Heart right ventricle (tissue), 16 donors: ENCODE results near the gene ADCK1. TPM values are rescaled to one million over a fixed set of nuclear protein-coding genes. Genes with fewer than 3 reads are reported as not detected.

Source experiments
- ATAC-seq, 8 donors: fragments of 200-7000 bp; cut with Tn5 transposase; one replicate each; pipeline ENCODE4 v1.9.1; 2020; ENCODE audit warnings: mild to moderate bottlenecking in 8 of 8, moderate library complexity in 8 of 8, moderate number of reproducible peaks in 1 of 8
- DNase-seq, 2 donors: peaks; one replicate each; pipeline ENCODE4 v3.0.0-alpha.2; 2020
- H3K27ac ChIP-seq, 10 donors: fragments of 200-600 bp; sonication (generic) in 2 of 10; one replicate each; pipeline versions ENCODE4 v1.5.0 to v1.8.0; 2020 to 2022; ENCODE audit warnings: mild to moderate bottlenecking in 3 of 10
- H3K27me3 ChIP-seq, 7 donors: fragments of 200-600 bp; one replicate each; pipeline ENCODE4 v1.8.0; 2021 to 2022; ENCODE audit warnings: mild to moderate bottlenecking in 2 of 7
- H3K36me3 ChIP-seq, 9 donors: fragments of 200-600 bp; sonication (generic) in 1 of 9; one replicate each; pipeline versions ENCODE4 v1.5.0 to v1.8.0; 2020 to 2022; ENCODE audit warnings: mild to moderate bottlenecking in 2 of 9
- H3K4me1 ChIP-seq, 9 donors: fragments of 200-600 bp; sonication (generic) in 1 of 9; one replicate each; pipeline versions ENCODE4 v1.5.0 to v1.8.0; 2020 to 2022; ENCODE audit warnings: mild to moderate bottlenecking in 4 of 9
- H3K4me3 ChIP-seq, 10 donors: fragments of 200-600 bp; sonication (generic) in 2 of 10; one replicate each; pipeline versions ENCODE4 v1.5.0 to v1.8.0; 2020 to 2022; ENCODE audit warnings: mild to moderate bottlenecking in 7 of 10, moderate library complexity in 2 of 10
- H3K9me3 ChIP-seq, 11 donors: fragments of 200-600 bp in 10 of 11; sonication (generic) in 2 of 11; one replicate each; pipeline versions ENCODE4 v1.5.0 to v1.8.0; 2013 to 2022; ENCODE audit warnings: mild to moderate bottlenecking in 2 of 11, control low read depth in 1 of 11, moderate library complexity in 1 of 11
- CTCF ChIP-seq, 9 donors: fragments of 200-600 bp; sonication (generic) in 2 of 9; IDR thresholded peaks; one replicate each; pipeline versions ENCODE4 v1.5.0 to v1.8.0; 2021 to 2022; ENCODE audit warnings: antibody characterized with exemption in 9 of 9, mild to moderate bottlenecking in 5 of 9, moderate library complexity in 1 of 9
- whole genome bisulfite sequencing, 2 donors: extraction: QIAGEN DNeasy Blood & Tissue Kit; methylation state at CpG; one replicate each; pipeline ENCODE4 v1.1.7; 2013; ENCODE audit warnings: inconsistent platforms in 1 of 2; 5-methylcytosine and 5-hydroxymethylcytosine counted together
- intact Hi-C, 10 donors: fragments of 100-400 bp; cut with DNase I; formaldehyde crosslinking; loops; one replicate each; pipeline versions ENCODE4 v1.11.1 to v1.14.2; 2022
- polyA plus RNA-seq, 2 donors: library from polyadenylated mRNA; stranded (reverse); fragments of 200-250 nt; gene quantifications; one replicate each; pipeline ENCODE4 v1.2.3, GENCODE V29; 2013
- total RNA-seq, 10 donors: library from RNA; stranded (reverse); fragmentation: NEBNext Ultra II Directional in 3 of 10; extraction: Animal tissue kit (Norgen Biotek cat#: 25700) in 3 of 10; gene quantifications; one replicate each; pipeline versions ENCODE4 v1.2.1 to v1.2.4, GENCODE V29; 2021 to 2023
- donor health status: Arrhythmogenic right ventricular cardiomyopathy.
- donor health status: ischemic (EF 13 %, LVEDD 7.1; RV severe dilation, severe dysfunction).
- donor health status: healthy with polysubstance abuse.
- donor health status: DM: no; HTN: yes; CAD: no.
- donor health status: DM: no; HTN: no; CAD: no.
- donor health status: ischemic (EF 25% LVEDD 6.9; RV normal size, moderate dysfunction).
- donor health status: ischemic (EF 25% LVEDD 5.7; RV mildly dilated, moderate dysfunction).
- donor health status: healthy.
- donor health status: DM: yes; HTN: yes; CAD: no.
- donor health status: Ischemic cardiomyopathy.
- donor health status: ischemic (EF 35%, LVEDD 5.7; RV mildly dilated, moderate dysfunction).
- donor health status: nonischemic (EF 11% LVEDD 7.7; RV severe dilation, severe dysfunction).
- donor health status: DM: yes; HTN: yes; CAD: no.
- donor health status: PGD.
- donor health status: ischemic (EF 29% LVEDD 5.4; RV normal size, mild dysfunction).
- donor health status: nonischemic (EF 23%, LVEDD 6.1; RV moderate dilation, normal function).

The ADCK1 gene
- total and polyA plus RNA-seq, 12 donors, result 6.2 to 33.9 (median 7.3) TPM

GRCh38 chr14:77908847-77909246, 108.9 kb downstream of the ADCK1 start:
- ATAC-seq (no peak), DNase-seq (no peak)
- TF ChIP-seq CTCF (IDR thresholded peaks at IDR 0.05), result no peak
- intact Hi-C loops, result no loop called here
- H3K27me3 ChIP-seq, result no peaks in the 10 kb centered on the region
- H3K4me1 ChIP-seq, result no peaks in the 10 kb centered on the region
- H3K9me3 ChIP-seq, result peaks cover 0 to 5% (median 0%) of the 10 kb centered on the region in 11 donors
- no peak overlapping the region for H3K27ac ChIP-seq
- WGBS, 2 donors, result 91 to 100% methylated on average over 4 of the region's 4 CpGs
- H3K4me3 ChIP-seq, result no peak overlapping the region
- peaks cover 0 to 11% (median 0%) of the 10 kb centered on the region in 9 donors for H3K36me3 ChIP-seq

GRCh38 chr14:77909911-77910310, 110.0 kb downstream of the ADCK1 start:
- Histone ChIP-seq H3K27me3 (no peaks in the 10 kb centered on the region), H3K9me3 (peaks cover 0 to 5% (median 0%) of the 10 kb centered on the region in 11 donors), H3K4me1 (no peaks in the 10 kb centered on the region), H3K27ac (no peak overlapping the region), H3K4me3 (no peak overlapping the region), H3K36me3 (peaks cover 0 to 11% (median 0%) of the 10 kb centered on the region in 9 donors)
- intact Hi-C loops, result no loop called here
- no peak for TF ChIP-seq CTCF (IDR thresholded peaks at IDR 0.05)
- WGBS, 2 donors, result 74 to 82% methylated on average over 3 of the region's 3 CpGs
- DNase-seq (no peak), ATAC-seq (no peak)

GRCh38 chr14:77910506-77910905, 110.6 kb downstream of the ADCK1 start:
- Histone ChIP-seq H3K27ac (no peak overlapping the region), H3K4me3 (no peak overlapping the region), H3K4me1 (no peaks in the 10 kb centered on the region), H3K36me3 (peaks cover 0 to 11% (median 0%) of the 10 kb centered on the region in 9 donors), H3K27me3 (no peaks in the 10 kb centered on the region), H3K9me3 (peaks cover 0 to 5% (median 0%) of the 10 kb centered on the region in 11 donors)
- DNase-seq, result no peak
- no peak for ATAC-seq
- no peak for TF ChIP-seq CTCF (IDR thresholded peaks at IDR 0.05)
- WGBS, 2 donors, result 86 to 92% methylated on average over 8 of the region's 8 CpGs
- intact Hi-C loops, result no loop called here

GRCh38 chr14:77911356-77911755, 111.4 kb downstream of the ADCK1 start:
- Histone ChIP-seq H3K27ac (no peak overlapping the region), H3K4me1 (no peaks in the 10 kb centered on the region), H3K27me3 (no peaks in the 10 kb centered on the region), H3K36me3 (peaks cover 0 to 11% (median 0%) of the 10 kb centered on the region in 9 donors), H3K4me3 (no peak overlapping the region), H3K9me3 (peaks cover 0 to 3% (median 0%) of the 10 kb centered on the region in 11 donors)
- DNase-seq (no peak), ATAC-seq (no peak)
- no peak for TF ChIP-seq CTCF (IDR thresholded peaks at IDR 0.05)
- intact Hi-C loops, result no loop called here
- WGBS, 2 donors, result 85 to 86% methylated on average over 2 of the region's 2 CpGs
